AG09319 (cell line): ENCODE measurements around the gene VMP1.
A peak's percentile ranks its signal among the peaks of the same experiment; 100 is the strongest.
"Not testable (repeated sequence)": the region's sequence is repeated elsewhere in the genome, so short reads cannot be mapped to it uniquely, and the experiment has no call there.

Experiments
- DNase-seq: peaks from one replicate; pipeline ENCODE4 v3.0.0-alpha.2; 2010; ENCODE audit warnings: low read depth; ENCODE audit errors: extremely low read depth
- CTCF ChIP-seq: IDR thresholded peaks from 2 replicates; pipeline ENCODE4 v1.5.1; 2011; ENCODE audit warnings: low read depth, mild to moderate bottlenecking, inconsistent platforms, low read length, moderate library complexity

Gene VMP1

GRCh38 chr17:59752446-59752845 lies 45.0 kb downstream of the VMP1 start:
- no peak for DNase-seq
- no peak for TF ChIP-seq CTCF

GRCh38 chr17:59752922-59753321 lies 45.5 kb downstream of the VMP1 start:
- no peak for DNase-seq
- no peak for TF ChIP-seq CTCF

GRCh38 chr17:59753522-59754467 lies 46.3 kb downstream of the VMP1 start:
- DNase-seq = peak; percentile 70
- peak; percentile 54 for TF ChIP-seq CTCF

GRCh38 chr17:59754552-59754951 lies 47.1 kb downstream of the VMP1 start:
- no peak for TF ChIP-seq CTCF
- peak; percentile 55 for DNase-seq

GRCh38 chr17:59755069-59755468 lies 47.6 kb downstream of the VMP1 start:
- not testable (repeated sequence) for DNase-seq

- TF ChIP-seq CTCF = no peak
- DNase-seq = no peak
Measured at GRCh38 chr17:59756236-59756818, 48.9 kb downstream of the VMP1 start.

- TF ChIP-seq CTCF = no peak
Measured at GRCh38 chr17:59757043-59757442, 49.6 kb downstream of the VMP1 start.

More at GRCh38 chr17:59757043-59757442, 49.6 kb downstream of the VMP1 start:
- no peak for DNase-seq
